Astrocyte of the spinal cord (primary cell): Measurements from ENCODE around the gene MVB12B.
A peak's percentile ranks its signal among the peaks of the same experiment; 100 is the strongest.

Experiments
- DNase-seq: peaks from one replicate; pipeline ENCODE4 v3.0.0; 2011; ENCODE audit warnings: low read depth, low spot score
- H3K4me3 ChIP-seq: 2 replicates; pipeline ENCODE4 v1.5.1; 2011; ENCODE audit warnings: low read depth, mild to moderate bottlenecking, low read length, moderate library complexity
- in situ Hi-C: cut with HindIII; loops from 2 replicates; pipeline ENCODE4 v1.10.0; 2017; ENCODE audit warnings: low sequenced_read_pairs
- TF ChIP-seq, protein P1 (sequence below): IDR thresholded peaks from 2 replicates; pipeline ENCODE4 v1.5.1; 2012; ENCODE audit warnings: low read depth, mild to moderate bottlenecking, low read length, inconsistent platforms

MVB12B gene

DNA sequence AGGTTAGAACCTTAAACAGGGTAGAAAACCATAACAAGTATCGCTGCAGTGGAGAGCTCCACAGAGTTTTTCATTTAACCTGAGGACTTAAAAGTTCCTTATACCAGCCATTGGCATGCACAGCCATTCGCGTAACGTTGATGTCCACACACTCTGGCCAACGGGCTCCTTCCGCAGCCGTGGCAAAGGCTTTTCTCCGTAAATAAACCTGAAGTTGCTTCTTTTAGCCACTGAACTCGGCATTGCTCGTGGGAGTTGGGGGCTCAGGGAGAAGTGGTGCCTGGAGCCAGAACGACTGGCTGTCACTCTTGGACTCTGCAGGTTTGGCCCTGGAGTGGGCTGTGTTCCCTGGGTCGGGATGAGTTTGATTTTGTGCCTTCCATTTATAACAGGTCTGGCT lies 161.2 kb downstream of the MVB12B start:
- H3K4me3 ChIP-seq = no peak overlapping the region
- TF ChIP-seq, protein P1, sequence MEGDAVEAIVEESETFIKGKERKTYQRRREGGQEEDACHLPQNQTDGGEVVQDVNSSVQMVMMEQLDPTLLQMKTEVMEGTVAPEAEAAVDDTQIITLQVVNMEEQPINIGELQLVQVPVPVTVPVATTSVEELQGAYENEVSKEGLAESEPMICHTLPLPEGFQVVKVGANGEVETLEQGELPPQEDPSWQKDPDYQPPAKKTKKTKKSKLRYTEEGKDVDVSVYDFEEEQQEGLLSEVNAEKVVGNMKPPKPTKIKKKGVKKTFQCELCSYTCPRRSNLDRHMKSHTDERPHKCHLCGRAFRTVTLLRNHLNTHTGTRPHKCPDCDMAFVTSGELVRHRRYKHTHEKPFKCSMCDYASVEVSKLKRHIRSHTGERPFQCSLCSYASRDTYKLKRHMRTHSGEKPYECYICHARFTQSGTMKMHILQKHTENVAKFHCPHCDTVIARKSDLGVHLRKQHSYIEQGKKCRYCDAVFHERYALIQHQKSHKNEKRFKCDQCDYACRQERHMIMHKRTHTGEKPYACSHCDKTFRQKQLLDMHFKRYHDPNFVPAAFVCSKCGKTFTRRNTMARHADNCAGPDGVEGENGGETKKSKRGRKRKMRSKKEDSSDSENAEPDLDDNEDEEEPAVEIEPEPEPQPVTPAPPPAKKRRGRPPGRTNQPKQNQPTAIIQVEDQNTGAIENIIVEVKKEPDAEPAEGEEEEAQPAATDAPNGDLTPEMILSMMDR = no peak
- DNase-seq = no peak
- in situ Hi-C loops = no loop called here

DNA sequence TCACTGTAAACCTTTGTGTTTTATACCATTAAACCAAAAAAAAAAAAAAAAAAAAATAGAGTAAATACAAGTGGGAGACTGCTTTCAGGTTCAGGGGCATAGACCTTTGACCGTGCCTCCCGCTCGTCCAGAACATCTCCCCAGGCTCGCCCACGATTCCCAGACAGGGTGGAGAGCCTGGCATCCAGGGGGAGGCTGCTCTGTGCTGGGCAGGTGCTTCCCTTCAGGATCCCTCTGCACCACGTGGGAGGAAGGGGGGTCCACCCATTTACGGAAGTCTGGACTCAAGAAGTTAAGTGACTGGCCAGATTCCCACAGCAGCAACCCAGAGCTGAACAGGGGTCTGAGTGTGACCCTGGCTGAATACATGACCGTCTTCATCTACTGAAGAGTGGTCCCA lies 161.7 kb downstream of the MVB12B start:
- DNase-seq = no peak
- TF ChIP-seq, protein P1 = no peak
- H3K4me3 ChIP-seq = no peak overlapping the region
- in situ Hi-C loops = no loop called here

DNA sequence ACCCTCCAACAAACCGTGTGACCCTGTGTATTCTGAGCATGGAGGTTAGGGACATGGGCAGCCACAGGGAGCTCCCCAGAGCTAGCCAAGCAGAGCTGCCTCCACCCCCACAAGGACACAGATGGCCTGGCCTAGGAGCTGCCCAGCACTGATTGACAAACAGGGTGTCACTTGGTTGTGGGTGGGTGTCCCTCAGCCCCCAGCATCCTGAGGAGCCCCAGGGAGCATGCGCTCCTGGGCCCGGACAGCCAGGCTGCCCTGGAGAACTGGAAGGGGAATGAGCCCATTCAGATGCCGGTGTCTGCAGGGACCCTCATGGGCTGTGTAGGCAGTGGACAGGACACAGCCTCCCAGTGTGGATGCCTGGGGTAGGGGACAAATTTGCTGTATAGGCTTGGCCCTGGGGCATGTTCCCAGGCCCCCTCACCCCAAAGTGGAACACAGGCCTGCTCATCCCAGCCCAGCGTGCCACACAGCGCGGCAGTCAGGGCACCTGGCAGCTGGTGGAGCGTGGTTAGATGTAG lies 162.3 kb downstream of the MVB12B start:
- TF ChIP-seq, protein P1 = no peak
- no peak for DNase-seq

DNA sequence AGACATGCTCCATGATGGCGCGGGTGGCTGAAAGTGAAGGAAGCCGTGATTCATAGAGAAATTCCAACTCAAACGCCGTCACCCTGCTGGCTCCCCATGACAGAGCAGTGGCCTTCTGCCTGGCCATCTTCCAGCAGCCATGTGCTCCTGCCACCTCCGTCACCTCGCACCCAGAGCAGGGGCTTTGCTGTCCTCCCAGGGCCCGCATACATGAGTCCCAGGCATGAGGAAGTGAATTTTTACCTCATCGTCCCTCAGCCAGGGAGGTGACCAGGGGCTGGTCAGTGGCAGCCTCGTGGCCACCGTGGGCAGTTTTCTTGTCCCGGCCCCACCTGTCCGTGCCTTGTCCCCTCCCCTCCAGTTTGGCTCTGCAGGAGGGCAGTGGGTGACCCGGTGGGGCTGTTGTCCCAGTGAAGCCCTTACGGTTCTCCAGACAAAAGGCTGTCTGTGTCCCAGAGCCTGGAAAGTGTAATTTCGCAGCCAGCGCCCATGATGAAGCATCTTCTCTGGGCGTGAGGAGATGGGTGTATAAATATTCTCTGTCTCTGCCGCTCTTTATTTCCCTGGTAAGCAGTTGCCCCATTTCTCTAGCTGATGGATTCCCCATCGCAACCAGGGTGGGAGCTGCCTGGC lies 163.1 kb downstream of the MVB12B start:
- TF ChIP-seq, protein P1 = no peak
- in situ Hi-C loops = no loop called here
- no peak overlapping the region for H3K4me3 ChIP-seq
- DNase-seq = no peak

More for the DNA sequence above, 162.3 kb downstream of the MVB12B start:
- in situ Hi-C loops = no loop called here
- H3K4me3 ChIP-seq = no peak overlapping the region

DNA sequence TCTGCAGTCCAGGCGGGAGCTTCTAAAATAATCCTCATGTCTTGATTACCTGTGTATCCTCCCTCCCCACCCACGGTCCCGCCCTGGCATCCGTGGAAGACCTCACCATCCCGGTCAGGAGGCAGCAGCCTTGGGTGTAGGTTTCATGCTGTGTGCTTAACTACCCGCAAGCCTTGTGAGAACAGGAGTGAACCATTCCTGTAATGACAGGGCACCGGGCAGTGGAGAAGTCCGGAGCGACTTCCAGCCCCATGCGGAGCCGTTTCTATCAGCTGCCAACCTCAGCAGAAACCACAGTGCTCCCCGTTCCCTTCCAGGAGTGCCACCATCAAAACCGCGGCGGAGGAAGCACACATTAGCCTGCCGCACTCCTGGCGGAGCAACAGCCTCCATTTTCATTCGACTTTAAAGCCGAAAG lies 163.6 kb downstream of the MVB12B start:
- TF ChIP-seq, protein P1 = no peak
- in situ Hi-C loops = no loop called here
- no peak overlapping the region for H3K4me3 ChIP-seq
- DNase-seq = no peak

DNA sequence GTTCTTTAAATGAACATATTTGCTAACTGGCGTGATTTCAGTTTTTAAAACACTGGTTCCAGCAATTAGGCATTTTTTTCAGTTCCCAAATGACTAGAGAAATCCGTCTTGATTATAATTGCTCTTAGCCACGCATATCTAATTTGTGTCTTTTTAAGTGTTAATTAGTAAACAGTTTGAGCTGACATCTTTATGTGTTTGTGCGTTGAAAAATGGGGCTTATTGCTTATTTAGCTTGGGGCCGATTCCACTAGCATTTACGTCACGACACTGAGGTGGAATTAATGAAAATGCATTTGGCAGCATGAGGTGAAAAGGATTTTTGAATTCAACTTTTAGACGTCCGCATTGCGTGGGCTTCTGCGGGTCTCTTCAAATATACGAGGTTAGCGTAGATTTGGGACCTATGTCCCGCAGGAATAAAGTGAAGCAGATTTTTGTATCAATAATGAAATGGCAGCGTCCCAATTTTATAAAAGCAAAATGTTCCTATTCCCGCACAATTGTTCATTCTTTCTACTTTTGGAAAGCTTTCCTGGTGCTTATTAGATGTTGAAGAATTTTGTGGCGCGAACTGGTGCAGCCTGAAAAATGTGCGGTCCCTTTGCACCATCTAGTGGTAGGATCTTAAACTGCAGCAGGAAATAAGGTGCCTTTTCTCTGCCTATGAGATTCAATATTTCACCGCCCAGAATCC lies 164.4 kb downstream of the MVB12B start:
- no peak overlapping the region for H3K4me3 ChIP-seq
- TF ChIP-seq, protein P1 = peak; percentile 87
- DNase-seq = peak; percentile 68
- in situ Hi-C loops = no loop called here
